Coronary artery (tissue), 2 donors: ENCODE data around the gene DICER1.

Experiments used
- DNase-seq: peaks from one replicate; pipeline ENCODE4 v3.0.0-alpha.2; 2017; ENCODE audit warnings: low spot score
- H3K27ac ChIP-seq, 2 donors: fragments of 200-600 bp; sonication (generic); one replicate each; pipeline ENCODE4 v1.5.1; 2016 to 2019
- H3K4me3 ChIP-seq: fragments of 200-600 bp; sonication (generic); 2 replicates; pipeline ENCODE4 v1.5.1; 2016; ENCODE audit warnings: mild to moderate bottlenecking, moderate library complexity
- TF ChIP-seq, protein P1 (sequence below): fragments of 200-600 bp; sonication (generic); IDR thresholded peaks from one replicate; pipeline ENCODE4 v1.5.1; 2019; ENCODE audit warnings: antibody characterized with exemption

The DICER1 gene

DNA sequence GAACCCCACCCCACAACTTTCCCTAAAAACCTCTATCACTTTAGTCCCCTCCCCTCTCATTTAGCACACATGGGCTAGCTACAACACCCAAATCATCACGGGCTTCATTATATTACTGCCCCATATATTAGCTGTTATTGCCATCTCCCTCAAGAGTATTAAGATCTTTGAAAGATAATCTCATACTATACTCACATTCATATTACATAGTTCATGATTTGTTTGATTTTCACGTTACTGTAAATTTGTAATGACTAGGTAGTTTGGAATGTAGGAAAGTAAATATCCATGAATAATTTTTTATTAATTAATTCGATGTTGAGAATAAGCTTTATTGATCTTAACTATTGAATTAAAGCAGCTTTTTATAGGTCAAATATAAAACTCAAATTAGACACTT lies 7.9 kb downstream of the DICER1 start:
- DNase-seq = no peak
- Histone ChIP-seq H3K4me3 (no peak overlapping the region), H3K27ac (no peak overlapping the region)
- TF ChIP-seq, protein P1, sequence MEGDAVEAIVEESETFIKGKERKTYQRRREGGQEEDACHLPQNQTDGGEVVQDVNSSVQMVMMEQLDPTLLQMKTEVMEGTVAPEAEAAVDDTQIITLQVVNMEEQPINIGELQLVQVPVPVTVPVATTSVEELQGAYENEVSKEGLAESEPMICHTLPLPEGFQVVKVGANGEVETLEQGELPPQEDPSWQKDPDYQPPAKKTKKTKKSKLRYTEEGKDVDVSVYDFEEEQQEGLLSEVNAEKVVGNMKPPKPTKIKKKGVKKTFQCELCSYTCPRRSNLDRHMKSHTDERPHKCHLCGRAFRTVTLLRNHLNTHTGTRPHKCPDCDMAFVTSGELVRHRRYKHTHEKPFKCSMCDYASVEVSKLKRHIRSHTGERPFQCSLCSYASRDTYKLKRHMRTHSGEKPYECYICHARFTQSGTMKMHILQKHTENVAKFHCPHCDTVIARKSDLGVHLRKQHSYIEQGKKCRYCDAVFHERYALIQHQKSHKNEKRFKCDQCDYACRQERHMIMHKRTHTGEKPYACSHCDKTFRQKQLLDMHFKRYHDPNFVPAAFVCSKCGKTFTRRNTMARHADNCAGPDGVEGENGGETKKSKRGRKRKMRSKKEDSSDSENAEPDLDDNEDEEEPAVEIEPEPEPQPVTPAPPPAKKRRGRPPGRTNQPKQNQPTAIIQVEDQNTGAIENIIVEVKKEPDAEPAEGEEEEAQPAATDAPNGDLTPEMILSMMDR = no peak

DNA sequence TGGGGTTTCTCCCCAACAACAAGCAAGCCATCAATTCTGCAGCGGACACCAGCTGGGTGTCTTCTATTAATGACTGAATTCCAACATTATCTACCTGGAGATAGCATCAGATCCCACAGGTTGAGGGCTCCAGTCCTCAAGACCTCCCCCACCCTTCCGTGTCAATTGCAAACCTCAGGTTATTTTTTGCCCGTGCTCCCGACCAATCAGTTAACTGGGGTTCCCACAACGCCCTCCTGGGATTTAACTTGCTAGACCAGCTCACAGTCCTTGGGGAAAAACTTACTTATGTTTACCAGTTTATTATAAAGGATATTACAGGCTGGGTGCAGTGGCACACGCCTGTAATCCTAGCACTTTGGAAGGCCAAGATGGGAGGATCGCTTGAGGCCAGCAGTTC lies 9.7 kb downstream of the DICER1 start:
- DNase-seq = no peak
- TF ChIP-seq, protein P1 = no peak
- no peak overlapping the region for H3K4me3 ChIP-seq
- H3K27ac ChIP-seq = no peak overlapping the region

DNA sequence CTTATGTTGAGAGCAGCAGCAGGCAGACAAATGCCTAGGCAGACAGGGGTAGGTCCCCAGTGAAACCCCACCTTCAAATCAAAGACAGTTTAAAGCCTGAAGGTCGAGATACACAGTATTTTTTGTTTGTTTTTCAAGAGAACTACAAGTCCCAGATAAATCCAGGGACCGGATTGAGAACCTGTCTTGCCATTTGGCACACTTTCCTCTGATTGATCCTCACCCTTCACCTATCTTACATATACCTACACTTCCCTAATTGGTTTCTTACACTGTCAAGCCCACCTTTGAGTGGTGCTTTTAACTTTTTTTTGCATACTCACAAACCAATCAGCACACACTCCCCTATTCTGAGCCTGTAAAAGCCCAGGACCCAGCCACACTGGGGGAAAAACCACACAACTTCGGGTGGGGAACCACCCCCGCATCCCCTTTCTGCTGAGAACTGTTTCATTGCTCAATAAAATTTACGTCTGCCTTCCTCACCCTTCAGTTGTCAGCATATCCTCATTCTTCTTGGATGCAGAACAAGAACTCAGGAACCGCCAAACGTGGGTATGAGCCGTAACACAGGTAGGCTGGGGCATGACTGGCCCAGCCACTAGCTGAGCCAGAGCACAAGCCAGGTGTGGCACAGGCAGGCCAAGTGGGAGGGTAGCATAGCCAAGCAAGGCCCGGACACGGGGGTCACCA lies 11.1 kb downstream of the DICER1 start:
- TF ChIP-seq, protein P1 = no peak
- H3K4me3 ChIP-seq = no peak overlapping the region
- H3K27ac ChIP-seq = no peak overlapping the region
- no peak for DNase-seq

DNA sequence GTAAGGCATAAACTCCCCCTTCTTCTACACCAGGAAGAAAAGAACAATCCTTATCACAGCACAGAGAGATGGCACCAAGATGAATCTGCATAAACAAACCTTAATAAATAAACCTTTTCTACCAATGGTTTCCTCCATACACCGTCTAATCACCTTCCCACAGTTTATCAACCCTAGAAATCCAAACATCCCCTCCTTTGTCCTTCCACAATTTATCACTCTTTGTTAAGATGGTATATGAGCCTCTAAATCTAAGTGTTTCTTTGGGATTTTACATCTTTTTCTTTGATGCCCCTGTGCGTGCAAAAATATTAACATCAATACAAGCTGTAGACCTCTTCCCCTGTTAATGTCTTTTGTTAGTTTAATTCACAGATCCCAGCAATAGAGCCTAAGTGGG lies 12.5 kb downstream of the DICER1 start:
- Histone ChIP-seq H3K27ac (no peak overlapping the region), H3K4me3 (no peak overlapping the region)
- no peak for DNase-seq
- TF ChIP-seq, protein P1 = no peak

DNA sequence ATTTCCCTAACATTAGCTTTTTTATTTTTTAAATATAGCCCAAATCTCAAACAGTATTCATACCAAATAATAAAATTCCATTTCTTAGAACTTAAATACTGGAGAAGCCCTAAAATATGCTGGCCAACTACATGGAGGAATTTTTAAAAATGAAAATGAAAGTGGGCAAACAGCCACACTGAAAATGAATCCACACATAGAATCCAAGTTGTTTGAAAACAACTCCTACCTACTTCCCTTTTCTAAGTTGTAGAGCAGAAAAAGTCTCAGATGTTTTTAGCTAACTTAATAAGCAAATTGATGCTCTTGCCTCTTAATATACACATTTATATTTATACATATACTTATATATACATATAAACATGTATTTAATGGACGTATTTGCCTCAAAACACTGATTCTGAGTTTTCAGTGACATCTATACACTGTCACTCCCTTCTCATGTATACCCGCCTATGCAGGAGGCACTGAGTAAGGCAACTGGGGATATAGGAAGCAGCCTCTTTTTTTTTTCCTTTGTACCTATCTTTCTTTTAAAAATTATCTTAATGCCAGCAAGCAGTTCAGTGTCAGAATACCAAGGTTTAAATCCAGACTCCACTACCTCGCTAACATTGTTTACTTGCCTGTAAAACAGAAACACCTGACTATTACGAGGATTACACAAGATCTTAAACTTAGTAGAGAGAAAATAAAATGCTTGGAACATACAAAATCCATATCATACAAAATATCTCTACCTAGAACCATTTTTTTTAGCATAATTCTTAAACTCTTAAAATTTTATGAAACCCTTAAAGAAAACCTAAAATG lies 13.3 kb downstream of the DICER1 start:
- Histone ChIP-seq H3K27ac (peak overlapping the region in 1 of 2 donors; percentile 39), H3K4me3 (peak overlapping the region; percentile 12)
- TF ChIP-seq, protein P1 = no peak
- no peak for DNase-seq

DNA sequence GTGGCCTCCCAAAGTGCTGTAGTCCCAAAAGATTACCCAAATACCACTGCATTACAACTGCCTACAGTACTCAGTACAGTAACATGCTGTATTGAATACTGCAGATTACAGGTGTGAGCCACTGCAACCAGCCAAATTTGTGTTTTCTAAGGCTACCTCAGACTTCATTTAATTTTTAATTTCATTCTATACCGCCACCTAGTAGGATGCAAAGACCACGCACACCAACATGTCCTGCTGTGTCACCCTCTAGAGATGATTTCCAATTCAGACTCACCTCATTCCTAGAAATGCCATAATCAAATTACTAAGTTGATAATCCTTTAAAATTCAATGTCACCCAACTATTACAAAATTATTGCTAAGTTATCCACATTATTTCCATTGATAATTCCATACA lies 15.1 kb downstream of the DICER1 start:
- TF ChIP-seq, protein P1 = no peak
- DNase-seq = no peak
- Histone ChIP-seq H3K4me3 (no peak overlapping the region), H3K27ac (no peak overlapping the region)

DNA sequence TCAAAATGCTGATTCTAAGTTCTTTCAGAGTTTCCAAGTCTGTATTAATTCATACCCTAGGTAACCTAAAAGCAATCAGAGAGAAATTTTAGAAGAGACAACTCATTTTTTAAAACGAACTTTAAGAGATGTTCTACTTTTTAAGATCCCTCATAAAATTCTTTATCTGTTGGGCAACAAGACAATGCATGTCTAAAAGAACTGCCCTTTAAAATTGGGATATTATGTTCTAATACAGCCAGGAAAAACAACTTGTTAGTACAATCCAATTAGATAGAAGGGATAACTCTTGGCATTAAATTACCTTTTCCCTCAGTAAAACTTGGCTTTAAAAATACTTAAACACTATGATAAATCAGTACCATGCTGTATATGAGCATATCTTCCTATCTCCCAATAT lies 15.6 kb downstream of the DICER1 start:
- Histone ChIP-seq H3K4me3 (no peak overlapping the region), H3K27ac (no peak overlapping the region)
- DNase-seq = no peak
- TF ChIP-seq, protein P1 = no peak
